Cerebellar cortex (tissue), 1 donor: ENCODE results near the gene TMEM272.

Source experiments
- DNase-seq: peaks from one replicate; pipeline ENCODE4 v3.0.0-alpha.2; 2015; ENCODE audit warnings: low spot score

TMEM272 gene

GRCh38 chr13:51849145-51850101, 4.4 kb upstream of the TMEM272 start:
- DNase-seq = peak; percentile 18

- no peak for DNase-seq
These were observed 3.7 kb upstream of the TMEM272 start for GRCh38 chr13:51848674-51849073.

GRCh38 chr13:51846756-51847155, 1.8 kb upstream of the TMEM272 start:
- DNase-seq = no peak

GRCh38 chr13:51845574-51846318, 769 bp upstream of the TMEM272 start:
- no peak for DNase-seq

- DNase-seq = no peak
These were observed 1.4 kb downstream of the TMEM272 start for GRCh38 chr13:51843529-51843928.

- DNase-seq = no peak
These were observed 3.2 kb downstream of the TMEM272 start for GRCh38 chr13:51841732-51842131.

GRCh38 chr13:51840917-51841316, 4.1 kb downstream of the TMEM272 start:
- no peak for DNase-seq

- no peak for DNase-seq
These were observed 5.1 kb downstream of the TMEM272 start for GRCh38 chr13:51839711-51840540.

GRCh38 chr13:51838240-51838846, 6.6 kb downstream of the TMEM272 start:
- DNase-seq = no peak

- no peak for DNase-seq
These were observed 8.0 kb downstream of the TMEM272 start for GRCh38 chr13:51837016-51837415.

- peak; percentile 77 for DNase-seq
These were observed 10.3 kb downstream of the TMEM272 start for GRCh38 chr13:51834581-51835171.

- DNase-seq = no peak
These were observed 11.0 kb downstream of the TMEM272 start for GRCh38 chr13:51833980-51834379.

GRCh38 chr13:51832471-51833152, 12.4 kb downstream of the TMEM272 start:
- no peak for DNase-seq

GRCh38 chr13:51831519-51831918, 13.5 kb downstream of the TMEM272 start:
- no peak for DNase-seq

- DNase-seq = peak; percentile 68
These were observed 15.4 kb downstream of the TMEM272 start for GRCh38 chr13:51829568-51829899.

GRCh38 chr13:51828730-51829567, 16.0 kb downstream of the TMEM272 start:
- no peak for DNase-seq

GRCh38 chr13:51827254-51827653, 17.7 kb downstream of the TMEM272 start:
- no peak for DNase-seq

GRCh38 chr13:51826606-51827005, 18.4 kb downstream of the TMEM272 start:
- DNase-seq = peak; percentile 54

GRCh38 chr13:51825681-51826254, 19.2 kb downstream of the TMEM272 start:
- no peak for DNase-seq
